OCI-LY1 (cell line): ENCODE data around the gene MAD1L1.

Experiments
- H2AFZ ChIP-seq: fragments of 200-600 bp; sonication (generic), shearing (Covaris generic); 2 replicates; pipeline ENCODE4 v1.6.0; 2014; ENCODE audit warnings: antibody characterized with exemption, mild to moderate bottlenecking, low read length
- H3F3A ChIP-seq: fragments of 200-600 bp; sonication (generic), shearing (Covaris generic); 2 replicates; pipeline ENCODE4 v1.6.0; 2014; ENCODE audit warnings: mild to moderate bottlenecking, antibody characterized with exemption, low read length, moderate library complexity; ENCODE audit not compliant: insufficient read depth
- H3K27ac ChIP-seq: fragments of 200-600 bp; sonication (generic); 2 replicates; pipeline ENCODE4 v1.5.1; 2014; ENCODE audit warnings: low read length, mixed run types, mild to moderate bottlenecking, low read depth; ENCODE audit not compliant: poor library complexity, severe bottlenecking
- H3K27me3 ChIP-seq: fragments of 200-600 bp; sonication (generic); 2 replicates; pipeline ENCODE4 v1.6.0; 2014; ENCODE audit warnings: antibody characterized with exemption, mild to moderate bottlenecking, low read length, moderate library complexity; ENCODE audit not compliant: insufficient read depth
- H3K36me3 ChIP-seq: fragments of 200-600 bp; sonication (generic); 2 replicates; pipeline ENCODE4 v1.6.1; 2014; ENCODE audit warnings: mild to moderate bottlenecking, antibody characterized with exemption, low read length, moderate library complexity, mixed read lengths; ENCODE audit not compliant: insufficient read depth
- H3K4me1 ChIP-seq: fragments of 200-600 bp; sonication (generic); 2 replicates; pipeline ENCODE4 v1.5.1; 2014; ENCODE audit warnings: mild to moderate bottlenecking, low read length, moderate library complexity; ENCODE audit not compliant: insufficient read depth, severe bottlenecking
- H3K4me2 ChIP-seq: fragments of 200-600 bp; sonication (generic), shearing (Covaris generic); 2 replicates; pipeline ENCODE4 v1.6.1; 2014; ENCODE audit warnings: low read length
- H3K4me3 ChIP-seq: fragments of 200-600 bp; sonication (generic); 2 replicates; pipeline ENCODE4 v1.5.1; 2014; ENCODE audit warnings: low read length, low read depth, mild to moderate bottlenecking, mixed read lengths; ENCODE audit not compliant: poor library complexity, severe bottlenecking
- H3K79me2 ChIP-seq: fragments of 200-600 bp; shearing (Covaris generic); 2 replicates; pipeline ENCODE4 v1.6.1; 2016; ENCODE audit warnings: mixed run types, low read length, mixed read lengths; ENCODE audit not compliant: insufficient read depth
- H3K9ac ChIP-seq: fragments of 200-600 bp; sonication (generic), shearing (Covaris generic); 2 replicates; pipeline ENCODE4 v1.6.1; 2014; ENCODE audit warnings: mild to moderate bottlenecking, low read length, mixed read lengths
- H3K9me2 ChIP-seq: fragments of 200-600 bp; sonication (generic), shearing (Covaris generic); 2 replicates; pipeline ENCODE4 v1.6.1; 2014; ENCODE audit warnings: low read depth, mild to moderate bottlenecking, low read length, mixed read lengths
- H3K9me3 ChIP-seq: fragments of 200-600 bp; shearing (Covaris generic); 2 replicates; pipeline ENCODE4 v1.6.1; 2014; ENCODE audit warnings: low read length, mixed read lengths
- H4K20me1 ChIP-seq: fragments of 200-600 bp; sonication (generic), shearing (Covaris generic); 2 replicates; pipeline ENCODE4 v1.6.0; 2016; ENCODE audit warnings: mild to moderate bottlenecking, low read length; ENCODE audit not compliant: insufficient read depth
- CTCF ChIP-seq: fragments of 200-600 bp; sonication (generic), shearing (Covaris generic); IDR thresholded peaks from 2 replicates; pipeline ENCODE4 v1.5.1; 2017; ENCODE audit warnings: mild to moderate bottlenecking, antibody characterized with exemption, low read length, moderate library complexity, mixed read lengths
- EZH2 ChIP-seq: fragments of 200-600 bp; sonication (generic), shearing (Covaris generic); IDR thresholded peaks from 2 replicates; pipeline ENCODE4 v1.8.0; 2017; ENCODE audit warnings: borderline replicate concordance, mixed run types, mild to moderate bottlenecking, antibody characterized with exemption, low read length, moderate library complexity, mixed read lengths

Gene MAD1L1

DNA sequence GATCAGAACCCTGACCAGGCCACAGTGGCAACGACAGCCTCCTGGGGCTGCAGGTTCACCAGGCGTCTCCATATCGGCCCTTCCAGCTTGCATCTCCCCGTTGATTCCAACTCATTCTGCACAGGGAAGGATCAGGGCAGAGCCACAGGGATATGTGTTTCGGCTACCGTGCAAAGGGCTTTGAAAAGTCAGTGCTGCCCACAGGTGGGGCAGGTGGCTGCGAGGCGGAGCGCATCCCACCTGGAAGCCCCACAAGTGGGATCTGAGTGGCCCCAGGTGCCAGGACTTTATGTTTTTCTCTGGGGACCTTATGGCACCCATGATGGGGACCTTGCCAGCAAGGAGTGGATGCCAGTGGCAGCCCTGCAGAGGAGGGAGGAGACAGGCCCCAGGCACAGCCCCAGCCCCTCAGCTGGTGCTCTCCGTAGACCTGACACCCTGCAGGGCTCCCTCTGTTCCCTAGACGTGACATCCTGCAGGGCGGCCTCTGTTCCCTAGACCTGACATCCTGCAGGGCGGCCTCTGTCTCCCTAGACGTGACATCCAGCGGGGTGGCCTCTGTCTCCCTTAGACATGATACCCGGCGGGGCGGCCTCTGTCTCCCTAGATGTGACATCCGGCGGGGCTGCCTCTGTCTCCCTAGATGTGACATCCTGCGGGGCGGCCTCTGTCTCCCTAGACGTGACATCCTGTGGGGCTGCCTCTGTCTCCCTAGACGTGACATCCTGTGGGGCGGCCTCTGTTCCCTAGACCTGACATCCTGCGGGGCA lies 373.3 kb downstream of the MAD1L1 start:
- Histone ChIP-seq H3K27me3 (no peaks in the 10 kb centered on the region), H3K36me3 (no peaks in the 10 kb centered on the region; the same call in 1 of the 2 replicates), H3K4me2 (no peak overlapping the region), H3K79me2 (no peaks in the 10 kb centered on the region), H3K4me3 (no peak overlapping the region), H3K9me2 (no peaks in the 10 kb centered on the region), H3K9ac (no peak overlapping the region), H3F3A (no peaks in the 10 kb centered on the region), H4K20me1 (no peaks in the 10 kb centered on the region), H3K9me3 (no peaks in the 10 kb centered on the region), H2AFZ (no peak overlapping the region), H3K4me1 (peaks cover 17% of the 10 kb centered on the region), H3K27ac (no peak overlapping the region)
- TF ChIP-seq CTCF (no peak), EZH2 (no peak)

- Histone ChIP-seq H3K4me1 (peaks cover 17% of the 10 kb centered on the region), H3K9me2 (no peaks in the 10 kb centered on the region), H3K27ac (no peak overlapping the region), H2AFZ (no peak overlapping the region), H3K9me3 (no peaks in the 10 kb centered on the region), H3K27me3 (no peaks in the 10 kb centered on the region), H3K4me3 (no peak overlapping the region), H3F3A (no peaks in the 10 kb centered on the region), H3K36me3 (no peaks in the 10 kb centered on the region), H3K9ac (no peak overlapping the region), H3K4me2 (no peak overlapping the region), H3K79me2 (no peaks in the 10 kb centered on the region), H4K20me1 (no peaks in the 10 kb centered on the region)
- TF ChIP-seq CTCF (no peak), EZH2 (no peak)
Measured at GRCh38 chr7:1858435-1859265, 374.1 kb downstream of the MAD1L1 start.

DNA sequence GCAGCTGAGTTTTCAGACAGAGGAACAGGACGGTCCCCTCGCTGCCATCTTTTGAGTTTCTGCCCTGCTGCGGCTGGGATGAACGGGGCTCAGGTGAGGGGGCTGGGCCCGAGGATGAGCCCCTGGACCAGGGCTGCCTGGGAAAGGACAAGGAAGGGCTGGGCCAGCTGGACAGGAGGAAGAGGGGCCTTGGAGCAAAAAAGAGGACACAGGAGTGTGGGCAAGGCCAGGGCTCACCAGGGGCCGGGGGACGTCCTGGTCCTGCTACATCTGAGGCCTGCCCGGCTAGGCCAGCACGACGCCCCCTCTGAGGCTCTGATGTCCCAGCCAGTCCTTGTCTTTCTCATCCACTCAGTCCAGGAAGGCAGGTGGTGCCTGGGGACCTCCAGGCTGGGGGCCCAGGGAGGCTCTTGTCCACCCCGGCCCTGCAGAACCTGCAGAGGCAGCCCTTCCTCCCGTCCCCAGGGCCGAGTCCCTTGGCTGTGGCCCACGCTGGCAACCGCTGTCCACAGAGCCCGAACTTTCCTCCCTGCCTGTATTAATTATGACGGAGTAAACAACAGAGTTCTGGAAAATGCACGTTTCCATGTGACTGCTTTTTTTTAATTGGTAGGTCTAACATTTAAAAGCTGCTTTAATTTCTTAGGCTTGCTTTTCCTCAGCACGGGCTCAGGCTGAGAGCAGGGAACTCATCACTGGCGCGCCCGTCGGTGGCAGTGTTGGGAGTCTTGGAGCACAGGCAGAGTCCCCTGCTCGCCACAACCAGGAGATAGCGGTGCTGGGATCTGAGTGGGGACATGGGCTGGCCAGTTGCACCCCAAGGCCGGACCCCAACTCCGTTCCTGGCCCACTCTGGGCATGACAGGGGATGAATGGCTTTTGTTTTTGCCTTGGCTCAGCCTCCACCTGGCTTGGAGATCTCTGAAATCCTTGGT lies 375.0 kb downstream of the MAD1L1 start:
- Histone ChIP-seq H3K4me3 (no peak overlapping the region), H3K79me2 (no peaks in the 10 kb centered on the region), H3K27ac (no peak overlapping the region), H3K27me3 (no peaks in the 10 kb centered on the region), H3K36me3 (no peaks in the 10 kb centered on the region), H4K20me1 (no peaks in the 10 kb centered on the region), H3K9me2 (no peaks in the 10 kb centered on the region), H3K4me2 (no peak overlapping the region), H3K4me1 (peaks cover 10% of the 10 kb centered on the region), H2AFZ (no peak overlapping the region), H3K9ac (no peak overlapping the region), H3F3A (no peaks in the 10 kb centered on the region), H3K9me3 (no peaks in the 10 kb centered on the region)
- TF ChIP-seq EZH2 (no peak), CTCF (no peak)
